Ectodermal cell (in vitro differentiated cells): Measurements from ENCODE around the gene CDK5RAP2.

Experiments
- H3K27ac ChIP-seq: 2 replicates; pipeline ENCODE4 v1.7.0; 2013; ENCODE audit warnings: mild to moderate bottlenecking, low read depth, low read length; ENCODE audit not compliant: insufficient read depth, poor library complexity, severe bottlenecking
- H3K27me3 ChIP-seq: 2 replicates; pipeline ENCODE4 v1.7.0; 2013; ENCODE audit warnings: mild to moderate bottlenecking, low read length; ENCODE audit not compliant: insufficient read depth, control insufficient read depth, poor library complexity, severe bottlenecking
- H3K36me3 ChIP-seq: one replicate; pipeline ENCODE4 v1.7.0; 2013; ENCODE audit warnings: low read length; ENCODE audit not compliant: control insufficient read depth, insufficient read depth
- H3K4me1 ChIP-seq: one replicate; pipeline ENCODE4 v1.7.0; 2013; ENCODE audit warnings: low read length; ENCODE audit not compliant: control insufficient read depth, insufficient read depth
- H3K4me3 ChIP-seq: 2 replicates; pipeline ENCODE4 v1.7.0; 2013; ENCODE audit warnings: low read depth, low read length, control low read depth; ENCODE audit not compliant: insufficient read depth
- H3K9me3 ChIP-seq: 2 replicates; pipeline ENCODE4 v1.7.0; 2013; ENCODE audit warnings: mild to moderate bottlenecking, low read length, moderate library complexity; ENCODE audit not compliant: control insufficient read depth
- WGBS, 2 experiments: methylation state at CpG; one replicate each; pipeline ENCODE4 v1.1.7; 2013; ENCODE audit warnings: missing lambda C conversion rate in 2 of 2; 5-methylcytosine and 5-hydroxymethylcytosine counted together

The CDK5RAP2 gene

GRCh38 chr9:120456218-120456617, 123.7 kb downstream of the CDK5RAP2 start:
- no peaks in the 10 kb centered on the region for H3K9me3 ChIP-seq
- H3K4me1 ChIP-seq, result no peaks in the 10 kb centered on the region
- no peak overlapping the region for H3K27ac ChIP-seq
- whole genome bisulfite sequencing, 2 experiments, result 74 to 86% methylated on average over 3 of the region's 3 CpGs
- H3K4me3 ChIP-seq, result no peak overlapping the region
- peaks cover 27% of the 10 kb centered on the region for H3K36me3 ChIP-seq
- no peaks in the 10 kb centered on the region for H3K27me3 ChIP-seq

- H3K36me3 ChIP-seq, result peaks cover 20% of the 10 kb centered on the region
Measured at GRCh38 chr9:120454467-120454866, 125.5 kb downstream of the CDK5RAP2 start.

GRCh38 chr9:120453792-120454191, 126.2 kb downstream of the CDK5RAP2 start:
- WGBS, 2 experiments, result 86 to 93% methylated on average over 3 to 4 of the region's 4 CpGs
- Histone ChIP-seq H3K27me3 (no peaks in the 10 kb centered on the region), H3K9me3 (no peaks in the 10 kb centered on the region), H3K36me3 (peaks cover 20% of the 10 kb centered on the region), H3K27ac (no peak overlapping the region), H3K4me1 (no peaks in the 10 kb centered on the region), H3K4me3 (no peak overlapping the region)

More at GRCh38 chr9:120454467-120454866, 125.5 kb downstream of the CDK5RAP2 start:
- H3K4me3 ChIP-seq, result no peak overlapping the region
- H3K4me1 ChIP-seq, result no peaks in the 10 kb centered on the region
- H3K27me3 ChIP-seq, result no peaks in the 10 kb centered on the region
- H3K27ac ChIP-seq, result no peak overlapping the region
- WGBS, 2 experiments, result 92 to 93% methylated on average over 3 of the region's 3 CpGs
- no peaks in the 10 kb centered on the region for H3K9me3 ChIP-seq

DNA sequence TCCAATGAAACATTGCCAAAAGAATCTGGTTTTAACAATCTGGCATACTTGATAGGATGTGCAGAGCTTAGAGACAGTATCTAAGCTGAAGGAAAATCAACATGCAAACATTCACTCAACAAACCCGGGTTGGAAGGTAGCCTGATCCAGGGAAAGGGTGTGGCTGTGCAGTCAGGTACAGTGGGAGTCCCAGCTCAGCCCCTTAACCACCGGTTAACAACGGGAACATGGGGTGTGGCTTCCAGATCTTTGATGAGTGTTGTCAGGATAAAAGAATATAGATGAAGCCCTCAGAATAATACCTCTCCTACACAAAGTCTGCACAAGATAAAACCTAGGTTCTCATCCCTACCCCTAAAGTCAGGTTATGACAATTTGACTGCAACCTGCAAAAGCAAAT, 127.3 kb downstream of the CDK5RAP2 start:
- Histone ChIP-seq H3K9me3 (no peaks in the 10 kb centered on the region), H3K4me1 (no peaks in the 10 kb centered on the region), H3K27ac (no peak overlapping the region), H3K4me3 (no peak overlapping the region), H3K36me3 (peaks cover 20% of the 10 kb centered on the region), H3K27me3 (no peaks in the 10 kb centered on the region)
- 97 to 99% methylated on average over 3 of the region's 3 CpGs for WGBS, 2 experiments

GRCh38 chr9:120450916-120451315, 129.1 kb downstream of the CDK5RAP2 start:
- WGBS, 2 experiments, result 93% methylated on average over 3 of the region's 3 CpGs
- Histone ChIP-seq H3K4me1 (no peaks in the 10 kb centered on the region), H3K27ac (no peak overlapping the region), H3K36me3 (peaks cover 20% of the 10 kb centered on the region), H3K9me3 (no peaks in the 10 kb centered on the region), H3K4me3 (no peak overlapping the region), H3K27me3 (no peaks in the 10 kb centered on the region)

GRCh38 chr9:120449566-120449965, 130.4 kb downstream of the CDK5RAP2 start:
- no peaks in the 10 kb centered on the region for H3K4me1 ChIP-seq
- no peaks in the 10 kb centered on the region for H3K9me3 ChIP-seq
- no peak overlapping the region for H3K27ac ChIP-seq
- peaks cover 10% of the 10 kb centered on the region for H3K36me3 ChIP-seq
- no peak overlapping the region for H3K4me3 ChIP-seq
- 89 to 100% methylated on average over 1 to 2 of the region's 2 CpGs for WGBS, 2 experiments
- no peaks in the 10 kb centered on the region for H3K27me3 ChIP-seq

DNA sequence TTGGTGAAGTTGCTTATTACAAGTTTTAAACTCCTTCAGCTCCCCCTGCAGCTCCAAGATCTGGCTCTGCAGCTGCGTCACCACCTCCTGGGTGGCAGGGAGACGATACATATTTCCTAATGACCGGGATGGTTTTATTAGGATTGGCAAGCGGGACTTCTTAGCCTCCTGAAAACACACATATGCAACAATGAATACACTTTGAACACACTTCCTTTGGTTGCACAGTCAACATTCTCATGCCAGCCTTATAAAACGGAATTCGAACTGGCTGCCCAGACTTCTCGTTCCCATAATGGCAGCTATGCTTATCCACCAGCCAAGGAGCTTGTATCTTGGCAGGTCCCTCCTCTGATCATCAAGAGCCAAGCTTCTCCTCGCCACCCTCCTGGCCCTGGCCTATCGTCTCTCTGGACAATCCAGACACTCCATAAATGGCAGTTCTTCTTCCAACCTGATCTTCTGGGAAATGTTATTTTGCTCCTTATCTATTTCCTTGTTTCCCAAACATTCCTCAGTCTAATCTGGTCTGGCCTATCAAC, 131.9 kb downstream of the CDK5RAP2 start:
- no peaks in the 10 kb centered on the region for H3K27me3 ChIP-seq
- no peaks in the 10 kb centered on the region for H3K36me3 ChIP-seq
- no peaks in the 10 kb centered on the region for H3K4me1 ChIP-seq
- H3K27ac ChIP-seq, result no peak overlapping the region
- no peak overlapping the region for H3K4me3 ChIP-seq
- WGBS, 2 experiments, result 94 to 96% methylated on average over 9 of the region's 9 CpGs
- no peaks in the 10 kb centered on the region for H3K9me3 ChIP-seq

DNA sequence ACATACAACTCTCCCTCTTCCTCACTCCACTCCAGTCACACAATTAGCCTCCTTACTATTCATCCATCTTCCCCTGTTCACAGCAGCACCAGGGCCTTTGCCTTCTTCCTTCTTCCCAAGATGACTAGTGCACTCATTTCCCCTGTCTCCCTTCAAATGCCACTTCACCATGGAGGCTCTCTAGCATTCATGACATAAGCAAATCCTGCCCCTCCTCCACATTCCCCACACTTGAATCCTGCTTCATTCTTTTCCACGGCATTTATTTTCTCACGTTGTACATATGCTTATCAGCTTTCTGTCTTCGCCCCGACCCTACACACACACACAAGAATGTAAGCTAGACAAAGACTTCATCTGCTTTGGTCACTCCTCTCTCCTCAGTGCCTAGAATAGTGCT, 133.3 kb downstream of the CDK5RAP2 start:
- peaks cover 5% of the 10 kb centered on the region for H3K36me3 ChIP-seq
- no peak overlapping the region for H3K4me3 ChIP-seq
- H3K4me1 ChIP-seq, result no peaks in the 10 kb centered on the region
- WGBS, 2 experiments, result 94 to 99% methylated on average over 4 of the region's 4 CpGs
- no peaks in the 10 kb centered on the region for H3K9me3 ChIP-seq
- no peak overlapping the region for H3K27ac ChIP-seq
- H3K27me3 ChIP-seq, result no peaks in the 10 kb centered on the region

DNA sequence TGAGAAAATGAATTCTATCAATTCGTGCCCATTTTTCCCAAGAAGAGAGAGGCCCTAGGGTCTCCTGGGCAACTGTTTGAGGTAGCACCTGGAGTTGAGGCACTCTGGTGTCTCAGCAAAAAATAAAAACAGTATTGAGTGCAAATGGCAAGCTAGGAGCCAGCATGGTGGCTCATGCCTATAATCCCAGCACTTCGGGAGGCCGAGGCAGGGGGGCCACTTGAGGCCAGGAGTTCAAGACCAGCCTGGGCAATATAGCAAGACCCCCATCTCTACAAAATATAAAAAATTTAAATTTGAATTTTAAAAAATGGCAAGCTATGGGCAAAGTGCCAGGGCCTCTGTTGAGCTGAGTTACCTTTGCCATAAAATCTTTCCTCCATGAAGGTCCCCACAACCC, 136.0 kb downstream of the CDK5RAP2 start:
- Histone ChIP-seq H3K4me1 (no peaks in the 10 kb centered on the region), H3K4me3 (no peak overlapping the region), H3K36me3 (peaks cover 22% of the 10 kb centered on the region), H3K9me3 (no peaks in the 10 kb centered on the region), H3K27ac (no peak overlapping the region), H3K27me3 (no peaks in the 10 kb centered on the region)
- 93% methylated on average over 3 of the region's 3 CpGs for WGBS, 2 experiments

- no peaks in the 10 kb centered on the region for H3K9me3 ChIP-seq
- no peak overlapping the region for H3K4me3 ChIP-seq
- 89 to 98% methylated on average over 2 of the region's 2 CpGs for WGBS, 2 experiments
- H3K4me1 ChIP-seq, result no peaks in the 10 kb centered on the region
- H3K27ac ChIP-seq, result no peak overlapping the region
- peaks cover 26% of the 10 kb centered on the region for H3K36me3 ChIP-seq
- no peaks in the 10 kb centered on the region for H3K27me3 ChIP-seq
Measured at GRCh38 chr9:120443489-120443888, 136.5 kb downstream of the CDK5RAP2 start.
